T-helper 9 cell (primary cell): ENCODE data around the gene KDM3B.
"Not testable (repeated sequence)": the region's sequence is repeated elsewhere in the genome, so short reads cannot be mapped to it uniquely, and the experiment has no call there.

ENCODE experiments used
- DNase-seq: peaks from one replicate; pipeline ENCODE4 v3.0.0-alpha.2; 2020

KDM3B gene

GRCh38 chr5:138468966-138469539, 116.6 kb downstream of the KDM3B start:
- no peak for DNase-seq

GRCh38 chr5:138469540-138470321, 117.2 kb downstream of the KDM3B start:
- DNase-seq: no peak

DNA sequence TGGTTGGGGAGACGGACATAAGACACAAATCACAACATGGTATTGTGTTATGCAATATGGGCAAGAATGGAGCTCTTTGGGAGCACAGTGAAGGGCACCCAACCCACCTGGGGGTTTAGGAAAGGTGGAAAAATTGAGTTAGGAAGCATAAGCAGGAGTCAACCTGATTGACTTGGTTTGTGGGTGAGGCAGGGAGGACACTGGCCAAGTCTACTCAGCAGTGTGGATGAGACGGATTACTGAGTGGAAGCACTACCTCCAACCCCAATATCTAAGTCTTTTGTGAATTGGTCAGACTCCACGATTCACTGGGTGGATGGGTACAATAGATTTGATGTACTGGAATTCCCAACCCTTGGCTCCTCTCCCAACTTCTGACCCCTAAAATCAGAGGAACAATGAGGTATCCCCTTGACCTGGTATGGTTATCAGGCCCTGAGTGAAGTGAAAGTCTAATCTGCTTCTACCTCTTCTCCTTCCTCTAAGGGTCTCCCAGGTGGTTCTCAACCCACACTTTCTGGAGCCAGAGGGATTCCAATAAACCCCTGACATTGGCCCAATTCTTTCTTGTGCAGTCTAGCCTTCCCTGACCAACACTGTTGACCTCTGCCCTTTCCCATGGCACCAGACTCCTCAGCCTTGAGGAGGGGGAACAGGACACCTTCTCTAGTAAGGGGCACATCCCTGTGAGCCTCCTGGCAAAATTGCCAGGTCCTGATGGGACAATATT, 118.0 kb downstream of the KDM3B start:
- no peak for DNase-seq

DNA sequence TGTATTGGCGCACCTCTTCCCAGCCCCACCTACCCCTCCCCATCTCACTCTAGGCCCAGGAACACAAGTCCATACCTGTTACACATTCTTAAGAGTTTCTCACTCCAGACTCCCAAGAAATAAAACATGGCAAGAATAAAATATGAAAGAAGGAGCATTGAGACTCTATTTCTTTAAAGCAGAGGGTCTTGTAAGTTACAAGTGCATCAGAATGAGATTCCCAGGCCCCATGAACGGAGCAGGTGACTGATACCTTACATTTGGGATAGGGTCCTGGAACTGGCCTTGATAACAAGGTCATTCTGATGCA, 118.5 kb downstream of the KDM3B start:
- DNase-seq: no peak

DNA sequence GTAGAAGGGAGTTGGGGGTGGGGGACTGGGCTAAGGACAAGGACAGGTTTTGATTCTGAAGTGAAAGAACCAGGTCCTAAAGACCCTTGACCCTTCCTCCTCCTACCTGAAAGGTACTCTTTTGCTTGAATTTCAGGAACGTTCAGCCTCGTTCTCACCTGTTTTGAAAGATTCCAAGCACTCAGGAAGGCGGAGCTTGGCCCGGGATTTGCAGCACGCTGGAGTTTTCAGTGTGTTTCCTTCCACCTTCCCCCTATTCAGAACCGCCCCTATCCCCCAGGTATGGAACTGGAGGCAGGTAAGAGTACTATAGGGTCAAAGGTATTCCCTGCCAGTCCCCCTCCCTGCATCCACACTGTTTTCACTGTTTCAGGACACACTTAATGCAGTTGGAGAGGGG, 119.9 kb downstream of the KDM3B start:
- no peak for DNase-seq

GRCh38 chr5:138473151-138473550, 120.7 kb downstream of the KDM3B start:
- not testable (repeated sequence) for DNase-seq

GRCh38 chr5:138476918-138477317, 124.4 kb downstream of the KDM3B start:
- DNase-seq: no peak

DNA sequence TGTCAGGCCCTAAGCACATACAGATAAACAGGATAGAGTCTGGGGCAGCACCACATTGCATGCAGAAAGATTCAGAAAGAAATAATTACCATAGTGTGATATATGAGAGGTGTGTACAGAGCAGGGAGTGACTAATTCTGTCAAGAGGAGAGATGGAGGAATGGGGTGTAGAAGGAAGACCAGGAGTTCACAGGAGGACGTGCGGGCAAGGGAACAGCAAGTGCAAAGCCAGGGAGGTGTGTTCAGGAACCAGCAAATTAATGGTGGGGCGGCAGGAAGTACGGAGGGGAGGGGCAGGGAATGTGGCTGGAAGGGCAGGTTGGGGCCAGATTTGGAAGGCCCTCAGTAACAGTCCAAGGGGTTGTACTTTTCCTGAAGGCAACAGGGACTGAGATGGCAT, 130.2 kb downstream of the KDM3B start:
- no peak for DNase-seq
